ENCODE data around the gene GLDN. TPM values are rescaled to one million over a fixed set of nuclear protein-coding genes. Genes with fewer than 3 reads are reported as not detected.
A peak's percentile ranks its signal among the peaks of the same experiment; 100 is the strongest.

GLDN gene
- total and polyA plus RNA-seq, 10 of the 15 experiments (the other 5 are each of a cell fraction or from before 2014, with no cell fraction given): 0.13 TPM; not detected in 9

- TF ChIP-seq FOXM1 (IDR thresholded peaks at IDR 0.05; ENCODE audit: low read depth, low read length) (no peak), NR2C1 (IDR thresholded peaks at IDR 0.05) (peak; percentile 54), ELK1 (IDR thresholded peaks at IDR 0.05; ENCODE audit: low read depth, low read length) (no peak), TCF12 (IDR thresholded peaks at IDR 0.05; ENCODE audit: low read depth, low read length) (no peak)
Measured at GRCh38 chr15:51335538-51336410, 5.7 kb upstream of the GLDN start (continued).

GRCh38 chr15:51338496-51338895, 3.0 kb upstream of the GLDN start, which contains the start of gene CYP19A1:
Gene CYP19A1 (minus strand): TSS chr15:51338596. CDS start chr15:51242912, 95,684 bp downstream.
- Histone ChIP-seq H3K27ac (ENCODE audit: control insufficient read depth, insufficient read depth) (no peak within 1 kb of the TSS), H3K36me3 (ENCODE audit: control insufficient read depth in 2 of 2, insufficient read depth in 2 of 2, low read length in 1 of 2) (no peaks in the 10 kb centered on the region), H3K27me3 (replicated peaks in 1 of 2; ENCODE audit: control insufficient read depth in 2 of 2, insufficient read depth in 2 of 2, low read length in 1 of 2) (peaks cover 6 to 25% of the 10 kb centered on the region in 2 experiments; a peak in 3 of 4 replicates), H4K20me1 (ENCODE audit: control insufficient read depth, insufficient read depth) (no peaks in the 10 kb centered on the region), H3K4me2 (ENCODE audit: control insufficient read depth, insufficient read depth) (no peak within 1 kb of the TSS), H3K4me1 (ENCODE audit: control insufficient read depth, insufficient read depth, low read length) (peaks cover 21% of the 10 kb centered on the region), H3K4me3 (no peak within 1 kb of the TSS), H3K79me2 (ENCODE audit: control insufficient read depth, insufficient read depth, low read length) (no peaks in the 10 kb centered on the region), H3K9me3 (replicated peaks; ENCODE audit: control insufficient read depth, insufficient read depth, low read length) (no peaks in the 10 kb centered on the region; the same call in 2 of the 3 replicates), H3K9ac (ENCODE audit: control insufficient read depth, insufficient read depth, low read length) (no peak within 1 kb of the TSS), H2AFZ (ENCODE audit: control insufficient read depth, low read depth, low read length) (no peak within 1 kb of the TSS)
- in situ Hi-C loops (cut with MboI): no loop called here
- CTCF ChIA-PET: no interaction called here
- RAD21 ChIA-PET (ENCODE audit: unreplicated experiment): no interaction called here
- SMC1A ChIA-PET (ENCODE audit: uncharacterized antibody, unreplicated experiment): no interaction called here
- POLR2A ChIA-PET: no interaction called here
- 66% methylated on average over 6 of the region's 6 CpGs for WGBS (ENCODE audit: insufficient coverage, insufficient replicate concordance, low lambda C conversion rate, missing lambda C conversion rate)
- no peak for FAIRE-seq
- intact Hi-C loops (cut with micrococcal nuclease; ENCODE audit: unreplicated experiment): no loop called here
- DNase-seq (ENCODE audit: low read depth, low spot score): no peak
- no TSS peak for BruUV-seq (replicated peaks)
- ATAC-seq: no peak
- TF ChIP-seq BCLAF1 (IDR thresholded peaks at IDR 0.05) (no peak), EZH2 (IDR thresholded peaks at IDR 0.05; ENCODE audit: borderline replicate concordance, control insufficient read depth, low read depth, low read length) (no peak), SMAD1 (IDR thresholded peaks at IDR 0.05; ENCODE audit: low read depth, partially characterized antibody) (no peak), HCFC1 (IDR thresholded peaks at IDR 0.05; ENCODE audit: low read length) (no peak), KLF5 (IDR thresholded peaks at IDR 0.05; ENCODE audit: partially characterized antibody) (no peak), NFIC (IDR thresholded peaks at IDR 0.05; ENCODE audit: low read depth, low read length) (no peak), RUNX3 (IDR thresholded peaks at IDR 0.05; ENCODE audit: low read length) (no peak), NBN (IDR thresholded peaks at IDR 0.05) (no peak), MTA3 (IDR thresholded peaks at IDR 0.05; ENCODE audit: borderline replicate concordance, low read length) (no peak), DPF2 (IDR thresholded peaks at IDR 0.05) (no peak), SIN3A (IDR thresholded peaks at IDR 0.05; ENCODE audit: low read depth, low read length) (no peak), ZNF217 (IDR thresholded peaks at IDR 0.05) (no peak)
